Stimulated activated CD8-positive, alpha-beta memory T cell treated with anti-CD3 and anti-CD28 coated beads, Interleukin-7, amount 100 ng/mL, for 24 hours (primary cell): ENCODE measurements around the gene C19orf53.
"Not testable (repeated sequence)": the region's sequence is repeated elsewhere in the genome, so short reads cannot be mapped to it uniquely, and the experiment has no call there.

Source experiments
- DNase-seq: peaks from one replicate; pipeline ENCODE4 v3.0.0-alpha.2; 2020; ENCODE audit warnings: low read depth

C19orf53 gene

DNA sequence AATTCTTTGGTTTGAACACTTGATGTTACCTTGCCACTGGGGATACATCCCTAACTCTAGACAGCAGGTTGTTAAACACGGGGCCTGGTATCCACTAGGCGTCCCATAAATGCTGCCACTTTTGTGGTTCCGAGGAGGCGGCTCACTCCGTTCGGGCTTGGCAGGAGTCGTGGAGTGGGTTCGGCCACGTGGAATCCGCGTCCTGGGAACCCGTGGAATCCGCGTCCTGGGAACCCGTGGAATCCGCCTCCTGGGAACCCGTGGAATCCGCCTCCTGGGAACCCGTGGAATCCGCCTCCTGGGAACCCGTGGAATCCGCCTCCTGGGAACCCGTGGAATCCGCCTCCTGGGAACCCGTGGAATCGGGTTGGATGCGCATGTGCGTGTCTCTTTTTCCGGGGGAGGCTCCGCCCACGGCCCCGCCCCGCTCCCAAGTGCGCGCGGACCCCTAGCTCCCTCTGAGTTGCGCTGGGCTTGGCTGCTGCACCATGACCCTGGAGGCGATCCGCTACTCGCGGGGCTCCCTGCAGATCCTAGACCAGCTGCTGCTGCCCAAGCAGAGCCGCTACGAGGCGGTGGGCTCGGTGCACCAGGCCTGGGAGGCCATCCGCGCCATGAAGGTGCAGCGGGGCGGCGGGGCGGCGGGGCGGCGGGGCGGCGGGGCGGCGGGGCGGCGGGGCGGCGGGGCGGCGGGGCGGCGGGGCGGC lies 10.0 kb upstream of the C19orf53 start, which contains the start of gene MRI1:
MRI1 (plus strand) TSS at position 422 of the 707 bp plus-strand sequence; CDS start at position 489, 67 bp downstream.
- DNase-seq = peak; percentile 38

GRCh38 chr19:13764821-13765394 lies 9.3 kb upstream of the C19orf53 start:
- DNase-seq = no peak

- DNase-seq = no peak
These were observed 8.7 kb upstream of the C19orf53 start for GRCh38 chr19:13765395-13766094.

- DNase-seq = no peak
These were observed 8.2 kb upstream of the C19orf53 start for GRCh38 chr19:13766095-13766481.

DNA sequence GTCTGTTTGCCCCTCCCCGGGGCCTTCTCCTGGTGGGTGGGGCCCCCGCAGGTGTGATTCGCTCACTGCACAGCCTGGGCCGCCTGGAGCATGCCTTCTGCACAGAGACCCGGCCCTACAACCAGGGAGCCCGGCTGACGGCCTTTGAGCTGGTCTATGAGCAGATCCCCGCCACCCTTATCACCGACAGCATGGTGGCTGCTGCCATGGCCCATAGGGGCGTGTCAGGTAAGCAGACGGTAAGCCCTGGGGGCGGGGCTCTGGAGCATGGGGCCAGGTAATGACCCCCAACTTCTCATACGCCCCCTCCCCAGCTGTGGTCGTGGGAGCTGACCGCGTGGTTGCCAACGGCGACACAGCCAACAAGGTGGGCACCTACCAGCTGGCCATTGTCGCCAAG lies 5.7 kb upstream of the C19orf53 start:
- no peak for DNase-seq

- no peak for DNase-seq
These were observed 4.1 kb upstream of the C19orf53 start for GRCh38 chr19:13770013-13770635.

GRCh38 chr19:13778398-13778797 lies 4.1 kb downstream of the C19orf53 start:
- DNase-seq = no peak

DNA sequence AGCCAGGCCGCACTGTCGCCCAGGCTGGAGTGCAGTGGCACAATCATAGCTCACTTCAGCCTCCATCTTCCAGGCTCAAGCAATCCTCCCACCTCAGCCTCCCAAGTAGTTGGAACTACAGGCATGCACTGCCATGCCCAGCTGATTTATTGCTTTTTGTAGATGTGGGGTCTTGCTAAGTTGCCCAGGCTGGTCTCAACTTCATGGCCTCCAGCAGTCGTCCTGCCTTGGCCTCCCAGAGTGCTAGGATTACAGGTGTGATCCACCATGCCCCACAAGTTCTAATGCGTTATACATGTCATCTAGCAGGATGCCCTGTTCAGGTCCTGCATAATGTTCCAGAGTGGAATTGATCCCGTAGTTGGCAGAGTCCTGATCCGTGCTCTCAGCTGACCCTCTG lies 4.6 kb downstream of the C19orf53 start:
- no peak for DNase-seq

DNA sequence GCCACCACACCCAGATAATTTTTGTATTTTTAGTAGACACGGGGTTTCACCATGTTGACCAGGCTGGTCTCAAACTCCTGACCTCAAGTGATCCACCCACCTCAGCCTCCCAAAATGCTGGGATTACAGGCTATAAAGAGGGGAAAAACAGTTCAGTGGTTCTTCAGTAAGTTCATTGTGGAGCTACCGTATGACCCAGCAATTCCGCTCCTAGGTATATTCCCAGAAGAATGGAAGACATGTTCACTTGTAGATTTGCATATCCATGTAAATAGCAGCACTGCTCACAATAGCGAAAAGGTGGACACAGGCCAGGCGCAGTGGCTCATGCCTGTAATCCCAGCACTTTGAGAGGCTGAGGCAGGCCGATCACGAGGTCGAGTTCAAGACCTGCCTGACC lies 5.5 kb downstream of the C19orf53 start:
- not testable (repeated sequence) for DNase-seq

- no peak for DNase-seq
These were observed 7.3 kb downstream of the C19orf53 start for GRCh38 chr19:13781547-13781946.

DNA sequence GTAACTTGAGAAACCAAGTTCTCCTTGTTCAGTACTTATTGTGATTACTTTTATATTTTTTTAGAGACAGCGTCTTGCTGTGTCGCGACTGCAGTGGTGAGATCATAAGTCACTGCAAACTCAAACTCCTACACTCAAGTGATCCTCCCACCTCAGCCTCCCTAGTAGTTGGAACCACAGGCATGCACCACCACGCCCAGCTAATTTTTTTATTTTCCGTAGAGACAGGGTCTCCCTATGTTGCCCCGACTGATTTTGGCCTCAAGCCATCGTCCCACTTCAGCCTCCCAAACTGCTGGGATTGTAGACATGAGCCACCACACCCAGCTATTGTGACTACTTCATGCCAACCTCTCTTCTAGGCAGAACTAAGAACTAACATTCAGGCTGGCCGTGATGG lies 8.3 kb downstream of the C19orf53 start:
- no peak for DNase-seq

- no peak for DNase-seq
These were observed 9.6 kb downstream of the C19orf53 start for GRCh38 chr19:13783565-13784500.

- peak; percentile 45 for DNase-seq
These were observed 10.6 kb downstream of the C19orf53 start for GRCh38 chr19:13784731-13785452.

GRCh38 chr19:13788991-13789390 lies 14.7 kb downstream of the C19orf53 start:
- DNase-seq = no peak

DNA sequence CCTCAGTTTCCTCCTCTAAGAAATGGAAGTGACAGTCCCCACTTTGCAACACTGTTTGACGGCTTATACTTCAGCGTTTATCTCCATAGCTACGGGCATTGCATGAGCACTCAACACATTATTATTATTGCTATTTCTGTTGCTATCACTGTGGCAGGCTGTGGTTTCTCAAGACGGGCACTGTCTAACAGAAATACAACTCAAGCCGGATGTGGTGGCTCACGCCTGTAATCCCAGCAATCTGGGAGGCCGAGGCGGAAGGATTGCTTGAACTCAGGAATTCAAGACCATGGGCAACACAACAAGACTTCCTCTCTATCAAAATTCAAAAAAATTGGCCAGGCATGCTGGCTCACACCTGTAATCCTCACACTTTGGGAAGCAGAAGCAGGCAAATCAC lies 16.1 kb downstream of the C19orf53 start:
- no peak for DNase-seq

- DNase-seq = not testable (repeated sequence)
These were observed 19.1 kb downstream of the C19orf53 start for GRCh38 chr19:13793317-13793716.

- no peak for DNase-seq
These were observed 20.1 kb downstream of the C19orf53 start for GRCh38 chr19:13794398-13794756.

GRCh38 chr19:13794757-13795589 lies 20.7 kb downstream of the C19orf53 start, which contains the start of gene ZSWIM4:
Gene ZSWIM4 (plus strand): TSS chr19:13795443. CDS start chr19:13795649, 206 bp downstream.
- DNase-seq = peak; percentile 88

DNA sequence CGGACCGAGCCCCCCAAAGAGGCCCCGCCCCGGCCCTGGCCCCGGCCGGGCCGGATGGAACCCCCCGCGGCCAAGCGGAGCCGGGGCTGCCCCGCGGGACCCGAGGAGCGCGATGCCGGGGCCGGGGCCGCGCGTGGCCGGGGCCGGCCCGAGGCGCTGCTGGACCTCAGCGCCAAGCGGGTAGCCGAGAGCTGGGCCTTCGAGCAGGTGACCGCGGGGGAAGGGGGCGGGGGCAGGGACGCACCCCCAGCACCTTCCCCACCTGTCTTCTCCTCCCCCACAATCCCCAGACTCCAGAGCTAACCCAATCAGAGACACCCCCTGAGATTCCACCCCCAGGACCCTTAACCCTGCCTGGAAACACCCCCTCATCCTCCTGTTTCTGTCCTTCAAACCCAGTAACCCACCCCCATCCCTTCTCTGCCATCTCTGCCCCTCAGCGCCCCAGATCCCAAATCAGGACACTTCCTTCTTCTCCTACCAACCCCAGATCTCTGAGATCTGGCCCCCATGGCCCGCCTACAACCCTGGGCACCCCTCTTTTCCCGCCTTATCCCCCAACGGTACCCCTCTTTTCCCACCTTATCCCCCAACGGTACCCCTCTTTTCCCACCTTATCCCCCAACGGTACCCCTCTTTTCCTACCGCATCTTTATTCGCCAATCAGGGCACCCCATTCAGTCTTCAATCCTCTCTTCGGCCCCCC lies 21.5 kb downstream of the C19orf53 start:
- DNase-seq = no peak
